ENCODE measurements around the gene BFAR. TPM values are rescaled to one million over a fixed set of nuclear protein-coding genes. Genes with fewer than 3 reads are reported as not detected.
"Not testable (repeated sequence)": the region's sequence is repeated elsewhere in the genome, so short reads cannot be mapped to it uniquely, and the experiment has no call there.

The BFAR gene
- polyA plus RNA-seq, 1 of the 3 experiments (the other 2 are of a cell fraction): 48.3 TPM

DNA sequence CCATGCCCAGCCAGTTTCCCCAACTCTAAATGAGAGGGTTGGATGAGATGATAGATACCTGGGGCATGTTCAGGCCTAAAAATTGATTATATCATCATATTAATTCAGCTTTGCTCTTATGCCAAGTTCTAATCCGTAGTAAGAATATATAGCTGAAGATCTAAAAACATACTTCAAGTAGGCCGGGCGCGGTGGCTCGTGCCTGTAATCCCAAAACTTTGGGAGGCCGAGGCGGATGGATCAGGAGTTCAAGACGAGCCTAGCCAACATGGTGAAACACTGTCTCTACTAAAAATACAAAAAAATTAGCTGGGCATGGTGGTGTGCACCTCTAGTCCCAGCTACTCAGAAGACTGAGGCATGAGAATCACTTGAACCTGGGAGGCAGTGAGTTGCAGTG, 49.4 kb downstream of the BFAR start:
- no peak overlapping the region for H3K27ac ChIP-seq (ENCODE audit: low read depth in 2 of 2, low read length in 1 of 2)
- H3K9me3 ChIP-seq: no peaks in the 10 kb centered on the region
- H3K9ac ChIP-seq: no peak overlapping the region
- DNase-seq: no peak
- H2AFZ ChIP-seq (ENCODE audit: low read depth): no peak overlapping the region
- H3K4me2 ChIP-seq: no peak overlapping the region
- H3K79me2 ChIP-seq (ENCODE audit: insufficient read depth): no peaks in the 10 kb centered on the region
- no peaks in the 10 kb centered on the region for H3K9me2 ChIP-seq
- H4K20me1 ChIP-seq (ENCODE audit: insufficient read depth): no peaks in the 10 kb centered on the region
- no peak overlapping the region for H3K4me3 ChIP-seq (ENCODE audit: low read depth in 2 of 2, low read length in 1 of 2)
- TF ChIP-seq, protein P1, sequence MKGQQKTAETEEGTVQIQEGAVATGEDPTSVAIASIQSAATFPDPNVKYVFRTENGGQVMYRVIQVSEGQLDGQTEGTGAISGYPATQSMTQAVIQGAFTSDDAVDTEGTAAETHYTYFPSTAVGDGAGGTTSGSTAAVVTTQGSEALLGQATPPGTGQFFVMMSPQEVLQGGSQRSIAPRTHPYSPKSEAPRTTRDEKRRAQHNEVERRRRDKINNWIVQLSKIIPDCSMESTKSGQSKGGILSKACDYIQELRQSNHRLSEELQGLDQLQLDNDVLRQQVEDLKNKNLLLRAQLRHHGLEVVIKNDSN (IDR thresholded peaks at IDR 0.05; ENCODE audit: borderline replicate concordance, low read depth): no peak
- TF ChIP-seq GABPA (IDR thresholded peaks at IDR 0.05; ENCODE audit: low read depth) (no peak), CHD2 (IDR thresholded peaks at IDR 0.05; ENCODE audit: low read length, partially characterized antibody) (no peak), TCF12 (IDR thresholded peaks at IDR 0.05) (no peak), YY1 (IDR thresholded peaks at IDR 0.05; ENCODE audit: low read depth) (no peak), MEF2A (IDR thresholded peaks at IDR 0.05; ENCODE audit: borderline replicate concordance, low read depth) (no peak), FOXJ3 (CRISPR knock-in tag; IDR thresholded peaks at IDR 0.05) (no peak), SMC3 (IDR thresholded peaks at IDR 0.05; ENCODE audit: low read depth, low read length) (no peak)
- TF ChIP-seq, protein P2, sequence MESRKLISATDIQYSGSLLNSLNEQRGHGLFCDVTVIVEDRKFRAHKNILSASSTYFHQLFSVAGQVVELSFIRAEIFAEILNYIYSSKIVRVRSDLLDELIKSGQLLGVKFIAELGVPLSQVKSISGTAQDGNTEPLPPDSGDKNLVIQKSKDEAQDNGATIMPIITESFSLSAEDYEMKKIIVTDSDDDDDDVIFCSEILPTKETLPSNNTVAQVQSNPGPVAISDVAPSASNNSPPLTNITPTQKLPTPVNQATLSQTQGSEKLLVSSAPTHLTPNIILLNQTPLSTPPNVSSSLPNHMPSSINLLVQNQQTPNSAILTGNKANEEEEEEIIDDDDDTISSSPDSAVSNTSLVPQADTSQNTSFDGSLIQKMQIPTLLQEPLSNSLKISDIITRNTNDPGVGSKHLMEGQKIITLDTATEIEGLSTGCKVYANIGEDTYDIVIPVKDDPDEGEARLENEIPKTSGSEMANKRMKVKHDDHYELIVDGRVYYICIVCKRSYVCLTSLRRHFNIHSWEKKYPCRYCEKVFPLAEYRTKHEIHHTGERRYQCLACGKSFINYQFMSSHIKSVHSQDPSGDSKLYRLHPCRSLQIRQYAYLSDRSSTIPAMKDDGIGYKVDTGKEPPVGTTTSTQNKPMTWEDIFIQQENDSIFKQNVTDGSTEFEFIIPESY (IDR thresholded peaks at IDR 0.05; ENCODE audit: borderline replicate concordance, low read depth): no peak
- TF ChIP-seq, protein P3, sequence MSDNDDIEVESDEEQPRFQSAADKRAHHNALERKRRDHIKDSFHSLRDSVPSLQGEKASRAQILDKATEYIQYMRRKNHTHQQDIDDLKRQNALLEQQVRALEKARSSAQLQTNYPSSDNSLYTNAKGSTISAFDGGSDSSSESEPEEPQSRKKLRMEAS (IDR thresholded peaks at IDR 0.05; ENCODE audit: low read depth): no peak
- no peaks in the 10 kb centered on the region for H3F3A ChIP-seq (replicated peaks; ENCODE audit: insufficient read depth)
- CTCF ChIA-PET: no interaction called here
- 91% methylated on average over 8 of the region's 8 CpGs for WGBS (ENCODE audit: low lambda C conversion rate)
- H3K27me3 ChIP-seq (ENCODE audit: insufficient read depth): no peaks in the 10 kb centered on the region; the same call in 1 of the 2 replicates
- POLR2A ChIA-PET: no interaction called here
- H3K4me1 ChIP-seq (ENCODE audit: control insufficient read depth in 1 of 2, insufficient read depth in 2 of 2, low read depth in 1 of 2, low read length in 1 of 2): no peaks in the 10 kb centered on the region
- H3K36me3 ChIP-seq (replicated peaks in 1 of 2; ENCODE audit: control insufficient read depth in 1 of 2, insufficient read depth in 2 of 2, low read length in 1 of 2): no peaks in the 10 kb centered on the region

DNA sequence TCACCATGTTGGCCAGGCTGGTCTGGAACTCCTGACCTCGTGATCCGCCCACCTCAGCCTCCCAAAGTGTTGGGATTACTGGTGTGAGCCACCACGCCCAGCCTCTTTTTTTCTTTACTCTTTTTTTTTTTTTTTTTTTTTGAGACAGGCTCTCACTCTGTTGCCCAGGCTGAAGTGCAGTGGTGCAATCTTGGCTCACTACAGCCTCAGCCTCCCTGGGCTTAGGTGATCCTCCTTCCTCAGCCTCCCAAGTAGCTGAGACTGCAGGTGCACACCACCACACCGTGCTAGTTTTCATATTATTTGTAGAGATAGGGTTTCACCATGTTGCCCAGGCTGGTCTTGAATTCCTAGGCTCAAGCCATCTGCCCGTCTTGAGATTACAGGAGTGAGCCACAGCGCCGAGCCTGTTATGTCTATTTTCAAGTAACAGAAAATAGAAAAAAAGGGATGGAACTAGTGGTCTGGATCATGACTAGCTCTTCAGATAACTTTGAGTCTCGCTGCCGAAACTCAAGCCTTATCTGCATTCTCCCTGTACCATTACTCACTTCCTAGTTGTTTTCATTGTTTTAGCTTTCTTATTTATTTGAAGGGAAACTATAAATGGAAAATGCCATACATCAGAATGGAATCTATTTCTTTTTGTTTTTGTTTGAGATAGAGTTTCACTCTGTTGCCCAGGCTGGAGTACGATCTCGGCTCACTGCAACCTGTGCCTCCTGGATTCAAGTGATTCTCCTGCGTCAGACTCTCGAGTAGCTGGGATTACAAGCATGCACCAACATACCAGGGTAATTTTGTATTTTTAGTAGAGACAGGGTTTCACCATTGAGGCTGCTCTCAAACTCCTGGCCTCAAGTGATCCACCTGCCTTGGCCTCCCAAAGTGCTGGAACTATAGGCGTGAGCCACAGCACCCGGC, 53.4 kb downstream of the BFAR start:
- WGBS (ENCODE audit: low lambda C conversion rate): 61% methylated on average over 15 of the region's 15 CpGs
- POLR2A ChIA-PET; H3F3A ChIP-seq (replicated peaks; ENCODE audit: insufficient read depth); H3K4me2 ChIP-seq; H3K4me1 ChIP-seq (ENCODE audit: control insufficient read depth in 1 of 2, insufficient read depth in 2 of 2, low read depth in 1 of 2, low read length in 1 of 2); H3K9me3 ChIP-seq; DNase-seq; H3K36me3 ChIP-seq (replicated peaks in 1 of 2; ENCODE audit: control insufficient read depth in 1 of 2, insufficient read depth in 2 of 2, low read length in 1 of 2); H2AFZ ChIP-seq (ENCODE audit: low read depth); H3K79me2 ChIP-seq (ENCODE audit: insufficient read depth); H3K9ac ChIP-seq; H3K27me3 ChIP-seq (ENCODE audit: insufficient read depth); H3K9me2 ChIP-seq; H3K4me3 ChIP-seq (ENCODE audit: low read depth in 2 of 2, low read length in 1 of 2); H4K20me1 ChIP-seq (ENCODE audit: insufficient read depth); H3K27ac ChIP-seq (ENCODE audit: low read depth in 2 of 2, low read length in 1 of 2): not testable (repeated sequence)
- CTCF ChIA-PET: interaction anchor here (0.6 kb wide), 1 partner anchor 30 kb away, joined by 3 read pairs; no protein-coding TSS in a partner anchor

DNA sequence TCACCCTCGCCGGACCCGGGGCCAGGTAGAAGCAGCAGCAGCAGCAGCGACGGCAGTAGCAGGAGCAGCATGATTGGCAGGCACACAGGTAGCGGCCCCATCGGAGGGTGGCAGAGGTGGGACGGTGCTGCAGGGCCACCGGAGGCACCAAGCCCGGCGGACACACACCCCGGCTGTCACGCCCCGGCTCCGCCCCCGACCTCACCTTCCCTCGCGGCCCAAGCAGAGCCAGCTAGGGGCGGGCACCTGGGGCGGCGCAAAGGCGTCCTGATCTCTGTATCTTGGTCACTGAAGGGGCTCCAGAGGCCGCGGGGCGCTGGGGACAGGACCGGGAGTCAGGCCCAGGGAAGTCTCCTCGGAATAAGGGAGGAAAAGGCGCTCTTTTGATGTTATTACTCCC, 61.4 kb downstream of the BFAR start, which contains the start of gene PLA2G10:
TSS of gene PLA2G10 (minus strand) at position 180 of the 400 bp plus-strand sequence. CDS start at position 101, 79 bp downstream.
- H3K4me2 ChIP-seq; H3F3A ChIP-seq (replicated peaks; ENCODE audit: insufficient read depth); H3K4me1 ChIP-seq (ENCODE audit: control insufficient read depth in 1 of 2, insufficient read depth in 2 of 2, low read depth in 1 of 2, low read length in 1 of 2); H3K4me3 ChIP-seq (ENCODE audit: low read depth in 2 of 2, low read length in 1 of 2); POLR2A ChIA-PET; H3K27me3 ChIP-seq (ENCODE audit: insufficient read depth); CTCF ChIA-PET; H2AFZ ChIP-seq (ENCODE audit: low read depth); DNase-seq; H3K79me2 ChIP-seq (ENCODE audit: insufficient read depth); H3K36me3 ChIP-seq (replicated peaks in 1 of 2; ENCODE audit: control insufficient read depth in 1 of 2, insufficient read depth in 2 of 2, low read length in 1 of 2); H3K9me2 ChIP-seq; H4K20me1 ChIP-seq (ENCODE audit: insufficient read depth); H3K9me3 ChIP-seq; H3K27ac ChIP-seq (ENCODE audit: low read depth in 2 of 2, low read length in 1 of 2); H3K9ac ChIP-seq: not testable (repeated sequence)
- no CpG with 5 or more reads among the region's 28 CpGs for WGBS (ENCODE audit: low lambda C conversion rate)

DNA sequence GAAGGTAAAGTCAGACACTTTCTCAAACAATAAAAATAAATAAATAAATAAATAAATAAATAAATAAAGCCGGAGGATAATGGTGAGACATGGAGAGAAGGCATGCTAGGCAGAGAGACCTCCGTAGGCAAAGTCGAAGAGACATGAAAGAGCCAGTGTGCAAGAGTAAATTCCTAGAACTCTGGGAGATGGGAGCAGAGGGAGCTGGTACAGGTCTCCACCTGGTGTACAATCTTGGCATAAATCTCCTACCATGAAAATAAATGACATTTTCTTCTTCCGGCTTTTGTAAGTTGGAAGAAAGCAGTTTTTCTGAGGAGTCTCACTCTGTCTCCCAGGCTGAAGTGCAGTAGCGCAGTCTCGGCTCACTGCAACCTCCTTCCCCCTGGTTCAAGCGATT, 69.1 kb downstream of the BFAR start:
- not testable (repeated sequence) for DNase-seq; H3F3A ChIP-seq (replicated peaks; ENCODE audit: insufficient read depth)

More for the DNA sequence above, 69.1 kb downstream of the BFAR start:
- H3K79me2 ChIP-seq (ENCODE audit: insufficient read depth); H3K9ac ChIP-seq; H3K27me3 ChIP-seq (ENCODE audit: insufficient read depth); H3K9me3 ChIP-seq; CTCF ChIA-PET; H3K4me1 ChIP-seq (ENCODE audit: control insufficient read depth in 1 of 2, insufficient read depth in 2 of 2, low read depth in 1 of 2, low read length in 1 of 2); H2AFZ ChIP-seq (ENCODE audit: low read depth); H3K4me3 ChIP-seq (ENCODE audit: low read depth in 2 of 2, low read length in 1 of 2); POLR2A ChIA-PET; H3K9me2 ChIP-seq; H3K4me2 ChIP-seq; H3K27ac ChIP-seq (ENCODE audit: low read depth in 2 of 2, low read length in 1 of 2); H4K20me1 ChIP-seq (ENCODE audit: insufficient read depth); H3K36me3 ChIP-seq (replicated peaks in 1 of 2; ENCODE audit: control insufficient read depth in 1 of 2, insufficient read depth in 2 of 2, low read length in 1 of 2): not testable (repeated sequence)
- no CpG with 5 or more reads among the region's 7 CpGs for WGBS (ENCODE audit: low lambda C conversion rate)
